HEK293 (cell line): ENCODE measurements around the gene FAM151B.

Source experiments
- CTCF ChIA-PET: fragments of 350-600 bp; formaldehyde crosslinking; extraction: SDS; loops from one replicate; lab custom pipeline; 2021; ENCODE audit warnings: antibody characterized with exemption; lab: Yijun Ruan, JAX
- POLR2A ChIA-PET: fragments of 300-600 bp; formaldehyde crosslinking; extraction: SDS; loops from one replicate; lab custom pipeline; 2020; ENCODE audit warnings: antibody characterized with exemption, inconsistent platforms; lab: Yijun Ruan, JAX
- H3K27ac ChIP-seq: fragments of 200-500 bp; sonication (Bioruptor generic); 2 replicates; pipeline ENCODE4 v1.5.1; 2014; ENCODE audit warnings: low read depth, low read length, control low read depth, inconsistent platforms; ENCODE audit errors: extremely low read depth
- H3K36me3 ChIP-seq, 2 experiments: fragments of 200-500 bp in 1 of 2; sonication (Bioruptor generic) in 1 of 2; 1 replicate in 1 of 2; 2 replicates in 1 of 2; pipeline ENCODE4 v1.5.1; 2014 to 2017; ENCODE audit warnings: inconsistent platforms in 2 of 2, low read length in 2 of 2; ENCODE audit not compliant: control insufficient read depth in 2 of 2, insufficient read depth in 1 of 2
- H3K4me1 ChIP-seq: fragments of 200-500 bp; sonication (Bioruptor generic); 2 replicates; pipeline ENCODE4 v1.5.1; 2014; ENCODE audit warnings: mild to moderate bottlenecking, low read length, inconsistent platforms; ENCODE audit not compliant: control insufficient read depth, insufficient read depth
- H3K4me3 ChIP-seq: 2 replicates; pipeline ENCODE4 v1.5.1; 2011; ENCODE audit warnings: low read depth, mild to moderate bottlenecking, control low read depth, low read length, moderate library complexity
- H3K9me3 ChIP-seq: fragments of 200-500 bp; sonication (Bioruptor generic); 2 replicates; pipeline ENCODE4 v1.5.1; 2014; ENCODE audit warnings: low read depth, low read length, inconsistent platforms; ENCODE audit not compliant: control insufficient read depth, insufficient read depth
- SETDB1 ChIP-seq: IDR thresholded peaks from one replicate; pipeline ENCODE4 v1.6.1; 2017; ENCODE audit warnings: mild to moderate bottlenecking, low read length, moderate library complexity, mixed read lengths; ENCODE audit not compliant: insufficient read length
- ZEB2 ChIP-seq: fragments of 450-650 bp; formaldehyde crosslinking; IDR thresholded peaks from 2 replicates; pipeline ENCODE4 v1.5.1; 2016; ENCODE audit warnings: missing biosample characterization, missing genetic modification characterization
- ZNF121 ChIP-seq: fragments of 450-650 bp; formaldehyde crosslinking; IDR thresholded peaks from 2 replicates; pipeline ENCODE4 v1.5.1; 2016; ENCODE audit warnings: missing biosample characterization, missing genetic modification characterization
- ZNF18 ChIP-seq: fragments of 450-650 bp; formaldehyde crosslinking; IDR thresholded peaks from 2 replicates; pipeline ENCODE4 v1.5.1; 2016; ENCODE audit warnings: missing biosample characterization, missing genetic modification characterization
- ZNF239 ChIP-seq: fragments of 450-650 bp; formaldehyde crosslinking; IDR thresholded peaks from 2 replicates; pipeline ENCODE4 v1.5.1; 2016; ENCODE audit warnings: missing biosample characterization, missing genetic modification characterization
- ZNF404 ChIP-seq: fragments of 450-650 bp; formaldehyde crosslinking; IDR thresholded peaks from 2 replicates; pipeline ENCODE4 v1.5.1; 2017; ENCODE audit warnings: missing biosample characterization, missing genetic modification characterization
- ZNF514 ChIP-seq: fragments of 450-650 bp; formaldehyde crosslinking; IDR thresholded peaks from 2 replicates; pipeline ENCODE4 v1.5.1; 2016; ENCODE audit warnings: missing biosample characterization, missing genetic modification characterization
- ZNF623 ChIP-seq: fragments of 450-650 bp; formaldehyde crosslinking; IDR thresholded peaks from 2 replicates; pipeline ENCODE4 v1.5.1; 2016; ENCODE audit warnings: missing biosample characterization, missing genetic modification characterization
- ZNF654 ChIP-seq: fragments of 450-650 bp; formaldehyde crosslinking; IDR thresholded peaks from 2 replicates; pipeline ENCODE4 v1.5.1; 2016; ENCODE audit warnings: low read depth, missing biosample characterization, missing genetic modification characterization
- ZNF76 ChIP-seq: fragments of 450-650 bp; formaldehyde crosslinking; IDR thresholded peaks from 2 replicates; pipeline ENCODE4; 2016; ENCODE audit warnings: low read depth, missing biosample characterization, missing genetic modification characterization, borderline replicate concordance
- ZNF768 ChIP-seq: fragments of 450-650 bp; formaldehyde crosslinking; IDR thresholded peaks from 2 replicates; pipeline ENCODE4 v1.5.1; 2018; ENCODE audit warnings: missing biosample characterization, mild to moderate bottlenecking, missing genetic modification characterization
- TF ChIP-seq, protein P1 (sequence below): fragments of 450-650 bp; formaldehyde crosslinking; IDR thresholded peaks from 2 replicates; pipeline ENCODE4 v1.5.1; 2016; ENCODE audit warnings: missing biosample characterization, missing genetic modification characterization
- TF ChIP-seq, protein P2 (sequence below): fragments of 450-650 bp; formaldehyde crosslinking; IDR thresholded peaks from 2 replicates; pipeline ENCODE4 v1.5.1; 2016; ENCODE audit warnings: missing biosample characterization, missing genetic modification characterization

FAM151B gene

GRCh38 chr5:80481019-80481893 lies 6.6 kb upstream of the FAM151B start:
- Histone ChIP-seq H3K27ac (no peak overlapping the region), H3K4me1 (no peaks in the 10 kb centered on the region), H3K4me3 (no peak overlapping the region), H3K36me3 (peaks cover 26 to 42% of the 10 kb centered on the region in 2 experiments), H3K9me3 (no peaks in the 10 kb centered on the region)
- CTCF ChIA-PET: interaction anchor here (0.5 to 2.6 kb wide), 15 partner anchors 8 to 744 kb away, joined by 3 to 14 read pairs (median 4); partner anchors contain the start of gene MSH3
- POLR2A ChIA-PET: interaction anchor here (0.6 kb wide), 1 partner anchor 174 kb away, joined by 3 read pairs; no protein-coding TSS in a partner anchor
- TF ChIP-seq ZNF76 (tag by site-specific recombination): no peak
- TF ChIP-seq, protein P1, sequence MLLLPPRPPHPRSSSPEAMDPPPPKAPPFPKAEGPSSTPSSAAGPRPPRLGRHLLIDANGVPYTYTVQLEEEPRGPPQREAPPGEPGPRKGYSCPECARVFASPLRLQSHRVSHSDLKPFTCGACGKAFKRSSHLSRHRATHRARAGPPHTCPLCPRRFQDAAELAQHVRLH (tag by site-specific recombination): no peak
- TF ChIP-seq ZEB2 (tag by site-specific recombination): no peak
- TF ChIP-seq ZNF404: no peak
- peak; percentile 44 for TF ChIP-seq ZNF654 (tag by site-specific recombination)
- no peak for TF ChIP-seq ZNF623 (tag by site-specific recombination)
- TF ChIP-seq, protein P2, sequence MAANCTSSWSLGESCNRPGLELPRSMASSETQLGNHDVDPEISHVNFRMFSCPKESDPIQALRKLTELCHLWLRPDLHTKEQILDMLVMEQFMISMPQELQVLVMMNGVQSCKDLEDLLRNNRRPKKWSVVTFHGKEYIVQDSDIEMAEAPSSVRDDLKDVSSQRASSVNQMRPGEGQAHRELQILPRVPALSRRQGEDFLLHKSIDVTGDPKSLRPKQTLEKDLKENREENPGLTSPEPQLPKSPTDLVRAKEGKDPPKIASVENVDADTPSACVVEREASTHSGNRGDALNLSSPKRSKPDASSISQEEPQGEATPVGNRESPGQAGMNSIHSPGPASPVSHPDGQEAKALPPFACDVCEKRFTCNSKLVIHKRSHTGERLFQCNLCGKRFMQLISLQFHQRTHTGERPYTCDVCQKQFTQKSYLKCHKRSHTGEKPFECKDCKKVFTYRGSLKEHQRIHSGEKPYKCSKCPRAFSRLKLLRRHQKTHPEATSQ (tag by site-specific recombination): no peak
- no peak for TF ChIP-seq ZNF239 (tag by site-specific recombination)
- TF ChIP-seq ZNF768: no peak

DNA sequence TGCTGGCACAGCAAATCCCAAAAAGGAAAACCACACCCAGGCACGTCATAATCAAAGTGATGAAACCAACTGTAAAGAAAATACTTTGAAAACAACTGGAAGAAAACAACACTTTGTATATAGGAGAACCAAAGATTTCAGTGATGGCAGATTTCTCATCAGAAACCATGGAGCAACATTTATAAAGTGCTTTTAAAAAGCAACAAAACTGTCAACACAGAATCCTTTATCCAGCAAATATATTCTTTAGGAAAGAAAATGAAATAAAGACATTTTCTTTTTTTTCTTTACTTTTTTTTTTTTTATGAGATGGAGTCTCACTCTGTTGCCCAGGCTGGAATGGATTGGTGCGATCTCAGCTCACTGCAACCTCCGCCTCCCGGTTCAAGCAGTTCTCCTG lies 5.3 kb upstream of the FAM151B start:
- H3K4me1 ChIP-seq: no peaks in the 10 kb centered on the region
- H3K27ac ChIP-seq: no peak overlapping the region
- no peaks in the 10 kb centered on the region for H3K9me3 ChIP-seq
- TF ChIP-seq SETDB1 (peak; percentile 83), ZNF18 (no peak)
- POLR2A ChIA-PET: interaction anchor here (0.6 kb wide), 1 partner anchor 177 kb away, joined by 6 read pairs; no protein-coding TSS in a partner anchor
- CTCF ChIA-PET: interaction anchor here (0.6 to 2.3 kb wide), 7 partner anchors 9 to 681 kb away, joined by 4 to 14 read pairs (median 5); no protein-coding TSS in a partner anchor
- peaks cover 19 to 39% of the 10 kb centered on the region in 2 experiments for H3K36me3 ChIP-seq
- no peak overlapping the region for H3K4me3 ChIP-seq

GRCh38 chr5:80483636-80484232 lies 4.2 kb upstream of the FAM151B start:
- POLR2A ChIA-PET: no interaction called here
- peaks cover 19 to 39% of the 10 kb centered on the region in 2 experiments for H3K36me3 ChIP-seq
- no peaks in the 10 kb centered on the region for H3K9me3 ChIP-seq
- CTCF ChIA-PET: interaction anchor here (0.6 to 1.1 kb wide), 4 partner anchors 139 to 687 kb away, joined by 3 to 4 read pairs (median 4); no protein-coding TSS in a partner anchor
- peaks cover 1% of the 10 kb centered on the region; the same call in 1 of the 2 replicates for H3K4me1 ChIP-seq
- H3K4me3 ChIP-seq: no peak overlapping the region
- peak; percentile 90 for TF ChIP-seq ZNF121 (tag by site-specific recombination)
- no peak for TF ChIP-seq ZNF514 (tag by site-specific recombination)
- H3K27ac ChIP-seq: no peak overlapping the region
